AML-193 (cell line): Measurements from ENCODE around the gene MYRIP.
"Not testable (repeated sequence)": the region's sequence is repeated elsewhere in the genome, so short reads cannot be mapped to it uniquely, and the experiment has no call there.

Experiments used
- DNase-seq, 2 experiments: peaks; one replicate each; lab custom pipeline; 2025; lab: John Stamatoyannopoulos, UW

MYRIP gene

GRCh38 chr3:40130721-40131120 is 321.3 kb downstream of the MYRIP start:
- DNase-seq: no peak

- not testable (repeated sequence) for DNase-seq
Observed at GRCh38 chr3:40133886-40134575, 324.6 kb downstream of the MYRIP start.

GRCh38 chr3:40137591-40138295 is 328.3 kb downstream of the MYRIP start:
- DNase-seq: no peak

GRCh38 chr3:40143283-40144090 is 334.1 kb downstream of the MYRIP start:
- no peak for DNase-seq

- no peak for DNase-seq
Observed at GRCh38 chr3:40148827-40149226, 339.4 kb downstream of the MYRIP start.

- DNase-seq: no peak
Observed at GRCh38 chr3:40152482-40153133, 343.2 kb downstream of the MYRIP start.

GRCh38 chr3:40160933-40161332 is 351.5 kb downstream of the MYRIP start:
- no peak for DNase-seq

- no peak for DNase-seq
Observed at GRCh38 chr3:40162616-40163015, 353.2 kb downstream of the MYRIP start.

GRCh38 chr3:40166997-40167396 is 357.6 kb downstream of the MYRIP start:
- DNase-seq: no peak

GRCh38 chr3:40167958-40168357 is 358.5 kb downstream of the MYRIP start:
- DNase-seq: no peak

GRCh38 chr3:40169983-40170382 is 360.6 kb downstream of the MYRIP start:
- no peak for DNase-seq

GRCh38 chr3:40170395-40170794 is 361.0 kb downstream of the MYRIP start:
- no peak for DNase-seq

GRCh38 chr3:40172560-40172959 is 363.2 kb downstream of the MYRIP start:
- no peak for DNase-seq

- DNase-seq: no peak
Observed at GRCh38 chr3:40173227-40173721, 363.9 kb downstream of the MYRIP start.

GRCh38 chr3:40178012-40178594 is 368.7 kb downstream of the MYRIP start:
- no peak for DNase-seq

GRCh38 chr3:40179016-40179415 is 369.6 kb downstream of the MYRIP start:
- peak; percentile 48 to 71 for DNase-seq

- DNase-seq: no peak
Observed at GRCh38 chr3:40181182-40181581, 371.8 kb downstream of the MYRIP start.

- DNase-seq: no peak
Observed at GRCh38 chr3:40185029-40185695, 375.8 kb downstream of the MYRIP start.

GRCh38 chr3:40186508-40186907 is 377.1 kb downstream of the MYRIP start:
- no peak for DNase-seq

- no peak for DNase-seq
Observed at GRCh38 chr3:40187945-40188344, 378.5 kb downstream of the MYRIP start.

GRCh38 chr3:40189118-40189517 is 379.7 kb downstream of the MYRIP start:
- no peak for DNase-seq
